Osteoblast (primary cell): ENCODE data around the gene TERT. TPM values are rescaled to one million over a fixed set of nuclear protein-coding genes. Genes with fewer than 3 reads are reported as not detected.

ENCODE experiments used
- DNase-seq: peaks from one replicate; pipeline ENCODE4 v3.0.0; 2011; ENCODE audit warnings: low spot score, mixed read lengths; ENCODE audit not compliant: insufficient read length; ENCODE audit errors: missing footprints
- H2AFZ ChIP-seq: 2 replicates; pipeline ENCODE4 v1.6.0; 2011; ENCODE audit warnings: mild to moderate bottlenecking, low read length
- H3K27ac ChIP-seq: 2 replicates; pipeline ENCODE4 v1.5.1; 2011; ENCODE audit warnings: mild to moderate bottlenecking, low read depth, low read length, moderate library complexity
- H3K27me3 ChIP-seq: 2 replicates; pipeline ENCODE4 v1.6.0; 2012; ENCODE audit warnings: mild to moderate bottlenecking, control low read depth, inconsistent platforms, low read length, moderate library complexity; ENCODE audit not compliant: insufficient read depth
- H3K36me3 ChIP-seq: 2 replicates; pipeline ENCODE4 v1.5.1; 2011; ENCODE audit warnings: mild to moderate bottlenecking, low read length, control low read depth, moderate library complexity; ENCODE audit not compliant: insufficient read depth
- H3K4me1 ChIP-seq: 2 replicates; pipeline ENCODE4 v1.5.1; 2011; ENCODE audit warnings: mild to moderate bottlenecking, low read length, control low read depth, moderate library complexity; ENCODE audit not compliant: insufficient read depth
- H3K4me2 ChIP-seq: 2 replicates; pipeline ENCODE4 v1.6.0; 2011; ENCODE audit warnings: mild to moderate bottlenecking, low read length; ENCODE audit not compliant: insufficient read depth
- H3K4me3 ChIP-seq: fragments of 200-600 bp; sonication (generic); 3 replicates; pipeline ENCODE4 v1.5.1; 2012; ENCODE audit warnings: mild to moderate bottlenecking, low read length, inconsistent platforms; ENCODE audit not compliant: insufficient read depth
- H3K79me2 ChIP-seq: 2 replicates; pipeline ENCODE4 v1.6.0; 2012; ENCODE audit warnings: mild to moderate bottlenecking, low read length, control low read depth, inconsistent platforms; ENCODE audit not compliant: insufficient read depth
- H3K9me3 ChIP-seq: 2 replicates; pipeline ENCODE4 v1.5.1; 2011; ENCODE audit warnings: low read depth, low read length, control low read depth
- H4K20me1 ChIP-seq: 2 replicates; pipeline ENCODE4 v1.6.0; 2012; ENCODE audit warnings: mild to moderate bottlenecking, low read length, control low read depth; ENCODE audit not compliant: insufficient read depth
- CTCF ChIP-seq: IDR thresholded peaks from 2 replicates; pipeline ENCODE4 v1.5.1; 2011; ENCODE audit warnings: mild to moderate bottlenecking, low read depth, low read length, moderate library complexity; ENCODE audit errors: extremely low read depth
- total RNA-seq: library from RNA; depleted of rRNA; stranded (reverse); fragments of >200 nt; gene quantifications from 2 replicates; pipeline ENCODE4 v1.2.3, GENCODE V29; 2012

The TERT gene
- total RNA-seq, 1 donor = not detected

- TF ChIP-seq CTCF = no peak
- DNase-seq = peak; percentile 58
- H3K36me3 ChIP-seq = no peaks in the 10 kb centered on the region
- no peaks in the 10 kb centered on the region for H4K20me1 ChIP-seq
- no peaks in the 10 kb centered on the region for H3K4me1 ChIP-seq
- H3K4me3 ChIP-seq = no peak overlapping the region
- H3K4me2 ChIP-seq = no peak overlapping the region
- H3K9me3 ChIP-seq = no peaks in the 10 kb centered on the region
- no peak overlapping the region for H2AFZ ChIP-seq
- no peak overlapping the region for H3K27ac ChIP-seq
- H3K79me2 ChIP-seq = no peaks in the 10 kb centered on the region
- peaks cover 23% of the 10 kb centered on the region for H3K27me3 ChIP-seq
Measured at GRCh38 chr5:1295650-1296037, 776 bp upstream of the TERT start.

- H3K4me3 ChIP-seq = no peak overlapping the region
- H3K4me2 ChIP-seq = no peak overlapping the region
- no peaks in the 10 kb centered on the region for H3K79me2 ChIP-seq
- H3K9me3 ChIP-seq = no peaks in the 10 kb centered on the region
- peak; percentile 61 for DNase-seq
- H3K36me3 ChIP-seq = no peaks in the 10 kb centered on the region
- H3K27me3 ChIP-seq = peaks cover 18% of the 10 kb centered on the region
- H2AFZ ChIP-seq = no peak overlapping the region
- no peaks in the 10 kb centered on the region for H3K4me1 ChIP-seq
- no peak for TF ChIP-seq CTCF
- H4K20me1 ChIP-seq = no peaks in the 10 kb centered on the region
- H3K27ac ChIP-seq = no peak overlapping the region
Measured at GRCh38 chr5:1294206-1294834, 548 bp downstream of the TERT start.

- Histone ChIP-seq H3K4me3 (no peak overlapping the region), H3K79me2 (no peaks in the 10 kb centered on the region), H3K9me3 (no peaks in the 10 kb centered on the region), H4K20me1 (no peaks in the 10 kb centered on the region), H3K4me1 (no peaks in the 10 kb centered on the region), H3K4me2 (no peak overlapping the region), H3K36me3 (no peaks in the 10 kb centered on the region), H2AFZ (no peak overlapping the region), H3K27ac (no peak overlapping the region), H3K27me3 (peaks cover 18% of the 10 kb centered on the region)
- DNase-seq = peak; percentile 50
- TF ChIP-seq CTCF = no peak
Measured at GRCh38 chr5:1293416-1294205, 1.3 kb downstream of the TERT start.

- no peak for TF ChIP-seq CTCF
- Histone ChIP-seq H3K79me2 (no peaks in the 10 kb centered on the region), H2AFZ (no peak overlapping the region), H3K27me3 (peaks cover 18% of the 10 kb centered on the region), H3K4me1 (no peaks in the 10 kb centered on the region), H3K36me3 (no peaks in the 10 kb centered on the region), H3K4me3 (no peak overlapping the region), H3K9me3 (no peaks in the 10 kb centered on the region), H4K20me1 (no peaks in the 10 kb centered on the region), H3K27ac (no peak overlapping the region), H3K4me2 (no peak overlapping the region)
- peak; percentile 42 for DNase-seq
Measured at GRCh38 chr5:1292846-1293415, 1.9 kb downstream of the TERT start.
